HepG2 (cell line): ENCODE results near the gene ANTXR1. TPM values are rescaled to one million over a fixed set of nuclear protein-coding genes. Genes with fewer than 3 reads are reported as not detected.

Experiments
- ATAC-seq: fragments of 200-7000 bp; cut with Tn5 transposase; 3 replicates; pipeline ENCODE4 v1.9.1; 2020; ENCODE audit warnings: mild to moderate bottlenecking, moderate library complexity
- BruUV-seq: library from RNA; stranded (reverse); fragments of 400-500 nt; replicated peaks from 2 replicates; lab custom pipeline; 2021; lab: Mats Ljungman, UMichigan
- CTCF ChIA-PET: fragments of 300-600 bp; formaldehyde crosslinking; extraction: SDS; loops from one replicate; lab custom pipeline; 2021; ENCODE audit warnings: low total read pairs, inconsistent platforms, low intra/inter-chr PET ratio; lab: Yijun Ruan, JAX
- POLR2A ChIA-PET: fragments of 350-600 bp; sonication (Branson Sonifier 250); formaldehyde crosslinking; loops from one replicate; lab custom pipeline; 2020; ENCODE audit warnings: antibody characterized with exemption, inconsistent platforms; lab: Yijun Ruan, JAX
- DNase-seq: peaks from one replicate; pipeline ENCODE4 v3.0.0-alpha.2; 2015; ENCODE audit warnings: low spot score
- FAIRE-seq: peaks from 3 replicates; lab custom pipeline; 2011; peaks lifted over from hg19 to GRCh38; lab: Jason Lieb, UNC
- H2AFZ ChIP-seq: one replicate; pipeline ENCODE4 v1.6.1; 2011; ENCODE audit warnings: low read length, inconsistent platforms
- H3K27ac ChIP-seq: fragments of 300-600 bp; 3 replicates; pipeline ENCODE4 v1.8.0; 2011; ENCODE audit warnings: mixed run types, mild to moderate bottlenecking, mixed read lengths, low read length, inconsistent platforms; ENCODE audit not compliant: insufficient read depth; ENCODE audit errors: extremely low read length
- H3K27me3 ChIP-seq, 2 experiments: fragments of 200-600 bp in 1 of 2; 2 replicates in 1 of 2; 3 replicates in 1 of 2; pipeline versions ENCODE4 v1.6.0 to v1.8.0; 2011; ENCODE audit warnings: low read length in 2 of 2, mild to moderate bottlenecking in 2 of 2, moderate library complexity in 2 of 2, inconsistent platforms in 1 of 2; ENCODE audit not compliant: insufficient read depth in 2 of 2, control insufficient read depth in 1 of 2
- H3K36me3 ChIP-seq, 2 experiments: fragments of 200-600 bp in 1 of 2; replicated peaks in 1 of 2; 2 replicates in 1 of 2; 3 replicates in 1 of 2; pipeline versions ENCODE4 v1.5.1 to v1.8.0; 2011; ENCODE audit warnings: low read length in 2 of 2, inconsistent platforms in 1 of 2; ENCODE audit not compliant: insufficient read depth in 2 of 2, control insufficient read depth in 1 of 2
- H3K4me1 ChIP-seq: 2 replicates; pipeline ENCODE4 v1.5.1; 2012; ENCODE audit warnings: low read length, inconsistent platforms; ENCODE audit not compliant: insufficient read depth
- H3K4me2 ChIP-seq: 2 replicates; pipeline ENCODE4 v1.6.0; 2011; ENCODE audit warnings: low read depth, low read length, inconsistent platforms
- H3K4me3 ChIP-seq, 3 experiments: fragments of 200-600 bp in 1 of 3; sonication (generic), shearing (Covaris generic) in 1 of 3; replicated peaks in 1 of 3; 2 replicates each; pipeline ENCODE4 v1.5.1; 2011 to 2016; ENCODE audit warnings: low read length in 3 of 3, inconsistent platforms in 2 of 3, low read depth in 2 of 3, mild to moderate bottlenecking in 2 of 3, control low read depth in 1 of 3, mixed read lengths in 1 of 3; ENCODE audit not compliant: insufficient read depth in 1 of 3
- H3K79me2 ChIP-seq: one replicate; pipeline ENCODE4 v1.6.1; 2011; ENCODE audit warnings: low read length, inconsistent platforms; ENCODE audit not compliant: insufficient read depth
- H3K9ac ChIP-seq: 2 replicates; pipeline ENCODE4 v1.6.0; 2011; ENCODE audit warnings: mild to moderate bottlenecking, low read depth, low read length, inconsistent platforms; ENCODE audit not compliant: insufficient read depth
- H3K9me3 ChIP-seq: 2 replicates; pipeline ENCODE4 v1.5.1; 2012; ENCODE audit warnings: mild to moderate bottlenecking, low read length
- H4K20me1 ChIP-seq: 2 replicates; pipeline ENCODE4 v1.6.0; 2011; ENCODE audit warnings: inconsistent platforms, mild to moderate bottlenecking, low read length, moderate library complexity; ENCODE audit not compliant: insufficient read depth
- ATAD3A ChIP-seq: sonication (generic); formaldehyde crosslinking; IDR thresholded peaks from 2 replicates; pipeline ENCODE4 v1.4.0; 2020; ENCODE audit warnings: missing genetic modification reagents
- HNRNPLL ChIP-seq: fragments of 200-400 bp; formaldehyde crosslinking; IDR thresholded peaks from 2 replicates; pipeline ENCODE4 v1.6.1; 2017; ENCODE audit warnings: mild to moderate bottlenecking, low read depth, low read length; ENCODE audit not compliant: poor library complexity, severe bottlenecking
- HOXA5 ChIP-seq: sonication (generic); formaldehyde crosslinking; IDR thresholded peaks from 2 replicates; pipeline ENCODE4 v1.4.0; 2020; ENCODE audit warnings: missing genetic modification reagents
- ZFP36L1 ChIP-seq: sonication (generic); formaldehyde crosslinking; IDR thresholded peaks from 2 replicates; pipeline ENCODE4 v1.8.0; 2022; ENCODE audit warnings: mild to moderate bottlenecking, missing genetic modification reagents, moderate library complexity
- ZNF101 ChIP-seq: sonication (generic); formaldehyde crosslinking; IDR thresholded peaks from 2 replicates; pipeline ENCODE4 v1.4.0; 2020; ENCODE audit warnings: mild to moderate bottlenecking, low read depth, missing genetic modification reagents, borderline replicate concordance
- ZNF160 ChIP-seq: sonication (generic); formaldehyde crosslinking; IDR thresholded peaks from 2 replicates; pipeline ENCODE4 v1.8.0; 2022; ENCODE audit warnings: mild to moderate bottlenecking, inconsistent platforms, missing genetic modification reagents
- ZNF382 ChIP-seq: sonication (generic); formaldehyde crosslinking; IDR thresholded peaks from 2 replicates; pipeline ENCODE4 v1.5.0; 2020; ENCODE audit warnings: missing genetic modification reagents, mild to moderate bottlenecking, borderline replicate concordance
- ZNF547 ChIP-seq: sonication (generic); formaldehyde crosslinking; IDR thresholded peaks from 2 replicates; pipeline ENCODE4 v1.5.1; 2020; ENCODE audit warnings: mild to moderate bottlenecking, missing genetic modification reagents
- ZSCAN20 ChIP-seq: sonication (generic); formaldehyde crosslinking; IDR thresholded peaks from 2 replicates; pipeline ENCODE4 v1.4.0; 2020; ENCODE audit warnings: missing genetic modification reagents, mild to moderate bottlenecking, borderline replicate concordance
- in situ Hi-C: cut with HindIII; loops from 2 replicates; pipeline ENCODE4 v1.10.0; 2017; ENCODE audit warnings: low pct_unique_long_range_greater_than_20kb; ENCODE audit not compliant: extremely low pct_ligation_motif_present
- intact Hi-C: fragments of 100-400 bp; cut with micrococcal nuclease; formaldehyde crosslinking; loops from one replicate; pipeline ENCODE4 v1.10.0; 2022; ENCODE audit not compliant: unreplicated experiment
- polyA plus RNA-seq, 8 experiments: library from polyadenylated mRNA; depleted of rRNA in 3 of 8; stranded (reverse) in 7 of 8; unstranded in 1 of 8; fragments of >200 nt; fragmentation: Illumina TruSeq in 4 of 8; extraction: Trizol in 4 of 8; gene quantifications; 2 replicates each; pipeline versions ENCODE4 v1.2.1 to v1.2.3, GENCODE V29; 2011 to 2016; ENCODE audit warnings: low read depth in 4 of 8, missing spikeins in 1 of 8, mixed read lengths in 1 of 8; ENCODE audit not compliant: insufficient read depth in 1 of 8
- total RNA-seq, 5 experiments: library from RNA; depleted of rRNA; stranded (reverse); fragments of >200 nt; fragmentation: Illumina TruSeq; extraction: Trizol; gene quantifications; 2 replicates each; pipeline ENCODE4 v1.2.3, GENCODE V29; 2016; ENCODE audit warnings: low read depth in 1 of 5
- TF ChIP-seq, protein P1 (sequence below): sonication (generic); formaldehyde crosslinking; IDR thresholded peaks from 2 replicates; pipeline ENCODE4 v1.5.0; 2020; ENCODE audit warnings: mild to moderate bottlenecking, missing genetic modification reagents
- TF ChIP-seq, protein P2 (sequence below): sonication (generic); formaldehyde crosslinking; IDR thresholded peaks from 2 replicates; pipeline ENCODE4 v1.4.0; 2020; ENCODE audit warnings: mild to moderate bottlenecking, missing genetic modification reagents
- TF ChIP-seq, protein P3 (sequence below): sonication (generic); formaldehyde crosslinking; IDR thresholded peaks from 2 replicates; pipeline ENCODE4 v1.5.0; 2020; ENCODE audit warnings: mild to moderate bottlenecking, missing genetic modification reagents, borderline replicate concordance

The ANTXR1 gene
- total and polyA plus RNA-seq, 2 of the 13 experiments (the other 11 are each of a cell fraction or from before 2014, with no cell fraction given): 4.5 to 12.7 TPM

DNA sequence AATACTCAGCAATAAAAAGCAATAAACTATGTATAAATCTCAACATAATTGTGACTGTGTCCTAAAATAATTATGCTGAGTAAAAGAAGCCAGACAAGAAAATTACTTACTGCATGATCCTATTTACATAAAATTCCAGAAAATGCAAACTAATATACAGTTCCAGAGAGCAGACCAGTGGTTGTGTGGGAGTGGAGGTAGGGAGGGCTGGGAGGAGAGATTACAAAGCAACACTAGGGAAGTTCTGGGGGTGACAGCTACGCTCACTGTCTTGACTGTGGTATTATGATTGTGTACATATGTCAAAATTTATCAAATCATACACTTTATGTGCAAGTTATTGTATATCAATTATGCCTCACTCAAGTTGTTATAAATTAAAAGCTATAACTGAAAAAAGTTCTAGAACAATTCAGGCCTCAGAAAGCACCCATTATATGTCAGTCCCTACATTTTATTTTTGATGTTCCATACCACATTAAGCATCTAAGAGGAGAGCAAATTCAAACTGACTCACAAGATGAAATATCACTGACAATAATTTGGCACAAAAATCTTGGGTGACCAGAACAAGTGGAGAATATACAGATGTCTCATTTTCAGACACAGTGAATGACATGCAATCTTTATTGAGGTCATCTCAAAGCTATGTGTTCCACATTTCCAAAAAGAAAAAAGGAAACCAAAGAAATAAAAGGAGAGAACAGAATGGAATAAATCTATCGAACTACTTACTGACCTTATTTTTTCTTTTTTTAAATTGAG lies 85.1 kb downstream of the ANTXR1 start (continued):
- TF ChIP-seq, protein P1, sequence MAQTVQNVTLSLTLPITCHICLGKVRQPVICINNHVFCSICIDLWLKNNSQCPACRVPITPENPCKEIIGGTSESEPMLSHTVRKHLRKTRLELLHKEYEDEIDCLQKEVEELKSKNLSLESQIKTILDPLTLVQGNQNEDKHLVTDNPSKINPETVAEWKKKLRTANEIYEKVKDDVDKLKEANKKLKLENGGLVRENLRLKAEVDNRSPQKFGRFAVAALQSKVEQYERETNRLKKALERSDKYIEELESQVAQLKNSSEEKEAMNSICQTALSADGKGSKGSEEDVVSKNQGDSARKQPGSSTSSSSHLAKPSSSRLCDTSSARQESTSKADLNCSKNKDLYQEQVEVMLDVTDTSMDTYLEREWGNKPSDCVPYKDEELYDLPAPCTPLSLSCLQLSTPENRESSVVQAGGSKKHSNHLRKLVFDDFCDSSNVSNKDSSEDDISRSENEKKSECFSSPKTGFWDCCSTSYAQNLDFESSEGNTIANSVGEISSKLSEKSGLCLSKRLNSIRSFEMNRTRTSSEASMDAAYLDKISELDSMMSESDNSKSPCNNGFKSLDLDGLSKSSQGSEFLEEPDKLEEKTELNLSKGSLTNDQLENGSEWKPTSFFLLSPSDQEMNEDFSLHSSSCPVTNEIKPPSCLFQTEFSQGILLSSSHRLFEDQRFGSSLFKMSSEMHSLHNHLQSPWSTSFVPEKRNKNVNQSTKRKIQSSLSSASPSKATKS (CRISPR knock-in tag): no peak
- TF ChIP-seq HNRNPLL (no peak), ZNF160 (CRISPR knock-in tag) (no peak), ZSCAN20 (CRISPR knock-in tag) (no peak), ZFP36L1 (no peak), ZNF382 (CRISPR knock-in tag) (no peak), HOXA5 (no peak), ZNF101 (CRISPR knock-in tag) (no peak), ZNF547 (CRISPR knock-in tag) (no peak), ATAD3A (CRISPR knock-in tag) (no peak)
- TF ChIP-seq, all 625 proteins: peak for 0

DNA sequence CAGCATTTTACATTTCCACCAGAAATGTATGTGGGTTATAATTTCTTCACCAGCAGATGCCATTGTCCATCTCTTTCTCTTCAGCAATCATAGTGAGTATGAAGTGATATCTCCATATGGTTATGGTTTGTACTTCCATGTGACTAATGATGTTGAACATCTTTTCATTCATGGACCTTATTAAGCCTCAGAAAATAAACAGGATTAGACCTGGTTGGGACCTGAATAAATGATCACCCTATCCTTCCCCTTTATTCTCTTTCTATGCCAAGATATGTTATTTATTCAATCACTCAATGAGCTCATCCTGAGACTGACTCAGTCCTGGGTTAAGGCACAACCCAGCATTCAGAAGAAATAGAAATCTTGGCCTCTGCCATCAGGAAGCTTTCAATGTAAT lies 86.6 kb downstream of the ANTXR1 start:
- no peak for DNase-seq
- no peaks in the 10 kb centered on the region for H3K79me2 ChIP-seq
- H3K4me1 ChIP-seq: peaks cover 20% of the 10 kb centered on the region
- no TSS peak for BruUV-seq
- H4K20me1 ChIP-seq: no peaks in the 10 kb centered on the region
- in situ Hi-C loops (no loop called here), intact Hi-C loops (no loop called here)
- H3K4me2 ChIP-seq: no peak overlapping the region
- no peaks in the 10 kb centered on the region for H3K27me3 ChIP-seq
- H3K4me3 ChIP-seq: no peak overlapping the region
- CTCF ChIA-PET: no interaction called here
- no peaks in the 10 kb centered on the region for H3K9me3 ChIP-seq
- H3K27ac ChIP-seq: no peak overlapping the region
- no peak for ATAC-seq
- H2AFZ ChIP-seq: no peak overlapping the region
- FAIRE-seq: no peak
- POLR2A ChIA-PET: no interaction called here
- no peak overlapping the region for H3K9ac ChIP-seq
- peaks cover 0 to 6% of the 10 kb centered on the region in 2 experiments; a peak in 1 of 5 replicates for H3K36me3 ChIP-seq
- TF ChIP-seq, protein P2, sequence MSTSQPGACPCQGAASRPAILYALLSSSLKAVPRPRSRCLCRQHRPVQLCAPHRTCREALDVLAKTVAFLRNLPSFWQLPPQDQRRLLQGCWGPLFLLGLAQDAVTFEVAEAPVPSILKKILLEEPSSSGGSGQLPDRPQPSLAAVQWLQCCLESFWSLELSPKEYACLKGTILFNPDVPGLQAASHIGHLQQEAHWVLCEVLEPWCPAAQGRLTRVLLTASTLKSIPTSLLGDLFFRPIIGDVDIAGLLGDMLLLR (CRISPR knock-in tag): no peak
- TF ChIP-seq, protein P3, sequence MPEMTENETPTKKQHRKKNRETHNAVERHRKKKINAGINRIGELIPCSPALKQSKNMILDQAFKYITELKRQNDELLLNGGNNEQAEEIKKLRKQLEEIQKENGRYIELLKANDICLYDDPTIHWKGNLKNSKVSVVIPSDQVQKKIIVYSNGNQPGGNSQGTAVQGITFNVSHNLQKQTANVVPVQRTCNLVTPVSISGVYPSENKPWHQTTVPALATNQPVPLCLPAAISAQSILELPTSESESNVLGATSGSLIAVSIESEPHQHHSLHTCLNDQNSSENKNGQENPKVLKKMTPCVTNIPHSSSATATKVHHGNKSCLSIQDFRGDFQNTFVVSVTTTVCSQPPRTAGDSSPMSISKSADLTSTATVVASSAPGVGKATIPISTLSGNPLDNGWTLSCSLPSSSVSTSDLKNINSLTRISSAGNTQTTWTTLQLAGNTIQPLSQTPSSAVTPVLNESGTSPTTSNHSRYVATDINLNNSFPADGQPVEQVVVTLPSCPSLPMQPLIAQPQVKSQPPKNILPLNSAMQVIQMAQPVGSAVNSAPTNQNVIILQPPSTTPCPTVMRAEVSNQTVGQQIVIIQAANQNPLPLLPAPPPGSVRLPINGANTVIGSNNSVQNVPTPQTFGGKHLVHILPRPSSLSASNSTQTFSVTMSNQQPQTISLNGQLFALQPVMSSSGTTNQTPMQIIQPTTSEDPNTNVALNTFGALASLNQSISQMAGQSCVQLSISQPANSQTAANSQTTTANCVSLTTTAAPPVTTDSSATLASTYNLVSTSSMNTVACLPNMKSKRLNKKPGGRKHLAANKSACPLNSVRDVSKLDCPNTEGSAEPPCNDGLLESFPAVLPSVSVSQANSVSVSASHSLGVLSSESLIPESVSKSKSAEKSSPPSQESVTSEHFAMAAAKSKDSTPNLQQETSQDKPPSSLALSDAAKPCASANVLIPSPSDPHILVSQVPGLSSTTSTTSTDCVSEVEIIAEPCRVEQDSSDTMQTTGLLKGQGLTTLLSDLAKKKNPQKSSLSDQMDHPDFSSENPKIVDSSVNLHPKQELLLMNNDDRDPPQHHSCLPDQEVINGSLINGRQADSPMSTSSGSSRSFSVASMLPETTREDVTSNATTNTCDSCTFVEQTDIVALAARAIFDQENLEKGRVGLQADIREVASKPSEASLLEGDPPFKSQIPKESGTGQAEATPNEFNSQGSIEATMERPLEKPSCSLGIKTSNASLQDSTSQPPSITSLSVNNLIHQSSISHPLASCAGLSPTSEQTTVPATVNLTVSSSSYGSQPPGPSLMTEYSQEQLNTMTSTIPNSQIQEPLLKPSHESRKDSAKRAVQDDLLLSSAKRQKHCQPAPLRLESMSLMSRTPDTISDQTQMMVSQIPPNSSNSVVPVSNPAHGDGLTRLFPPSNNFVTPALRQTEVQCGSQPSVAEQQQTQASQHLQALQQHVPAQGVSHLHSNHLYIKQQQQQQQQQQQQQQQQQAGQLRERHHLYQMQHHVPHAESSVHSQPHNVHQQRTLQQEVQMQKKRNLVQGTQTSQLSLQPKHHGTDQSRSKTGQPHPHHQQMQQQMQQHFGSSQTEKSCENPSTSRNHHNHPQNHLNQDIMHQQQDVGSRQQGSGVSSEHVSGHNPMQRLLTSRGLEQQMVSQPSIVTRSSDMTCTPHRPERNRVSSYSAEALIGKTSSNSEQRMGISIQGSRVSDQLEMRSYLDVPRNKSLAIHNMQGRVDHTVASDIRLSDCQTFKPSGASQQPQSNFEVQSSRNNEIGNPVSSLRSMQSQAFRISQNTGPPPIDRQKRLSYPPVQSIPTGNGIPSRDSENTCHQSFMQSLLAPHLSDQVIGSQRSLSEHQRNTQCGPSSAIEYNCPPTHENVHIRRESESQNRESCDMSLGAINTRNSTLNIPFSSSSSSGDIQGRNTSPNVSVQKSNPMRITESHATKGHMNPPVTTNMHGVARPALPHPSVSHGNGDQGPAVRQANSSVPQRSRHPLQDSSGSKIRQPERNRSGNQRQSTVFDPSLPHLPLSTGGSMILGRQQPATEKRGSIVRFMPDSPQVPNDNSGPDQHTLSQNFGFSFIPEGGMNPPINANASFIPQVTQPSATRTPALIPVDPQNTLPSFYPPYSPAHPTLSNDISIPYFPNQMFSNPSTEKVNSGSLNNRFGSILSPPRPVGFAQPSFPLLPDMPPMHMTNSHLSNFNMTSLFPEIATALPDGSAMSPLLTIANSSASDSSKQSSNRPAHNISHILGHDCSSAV (CRISPR knock-in tag): no peak
